ENCODE measurements around the gene DDOST.
A peak's percentile ranks its signal among the peaks of the same experiment; 100 is the strongest.

Gene DDOST

GRCh38 chr1:20696397-20697333, 35.5 kb upstream of the DDOST start:
- Histone ChIP-seq H3K4me3 (ENCODE audit: low read depth, low read length) (peak overlapping the region; percentile 59), H3K4me1 (no peaks in the 10 kb centered on the region), H3K27me3 (no peaks in the 10 kb centered on the region), H3K9me3 (no peaks in the 10 kb centered on the region), H3K36me3 (no peaks in the 10 kb centered on the region)
- TF ChIP-seq CTCF (IDR thresholded peaks at IDR 0.05; ENCODE audit: low read depth, low read length) = peak; percentile 56
- DNase-seq = peak; percentile 86

GRCh38 chr1:20695515-20695914, 34.3 kb upstream of the DDOST start:
- Histone ChIP-seq H3K4me1 (no peaks in the 10 kb centered on the region), H3K9me3 (no peaks in the 10 kb centered on the region), H3K27me3 (no peaks in the 10 kb centered on the region), H3K4me3 (ENCODE audit: low read depth, low read length) (no peak overlapping the region), H3K36me3 (no peaks in the 10 kb centered on the region)
- no peak for DNase-seq
- TF ChIP-seq CTCF (IDR thresholded peaks at IDR 0.05; ENCODE audit: low read depth, low read length) = no peak

GRCh38 chr1:20693623-20694022, 32.5 kb upstream of the DDOST start:
- Histone ChIP-seq H3K36me3 (no peaks in the 10 kb centered on the region), H3K27me3 (no peaks in the 10 kb centered on the region), H3K4me1 (no peaks in the 10 kb centered on the region), H3K9me3 (no peaks in the 10 kb centered on the region), H3K4me3 (ENCODE audit: low read depth, low read length) (no peak overlapping the region)
- no peak for DNase-seq
- no peak for TF ChIP-seq CTCF (IDR thresholded peaks at IDR 0.05; ENCODE audit: low read depth, low read length)

GRCh38 chr1:20691872-20692271, 30.7 kb upstream of the DDOST start:
- Histone ChIP-seq H3K27me3 (no peaks in the 10 kb centered on the region), H3K4me3 (ENCODE audit: low read depth, low read length) (no peak overlapping the region), H3K9me3 (no peaks in the 10 kb centered on the region), H3K4me1 (no peaks in the 10 kb centered on the region), H3K36me3 (no peaks in the 10 kb centered on the region)
- TF ChIP-seq CTCF (IDR thresholded peaks at IDR 0.05; ENCODE audit: low read depth, low read length) = no peak
- DNase-seq = no peak

- Histone ChIP-seq H3K4me1 (no peaks in the 10 kb centered on the region), H3K9me3 (no peaks in the 10 kb centered on the region), H3K4me3 (ENCODE audit: low read depth, low read length) (no peak overlapping the region), H3K36me3 (no peaks in the 10 kb centered on the region), H3K27me3 (no peaks in the 10 kb centered on the region)
- DNase-seq = no peak
- TF ChIP-seq CTCF (IDR thresholded peaks at IDR 0.05; ENCODE audit: low read depth, low read length) = no peak
Observed at GRCh38 chr1:20689645-20690056, 28.5 kb upstream of the DDOST start.
